Kidney (tissue), 14 donors: ENCODE measurements around the gene TUBB. TPM values are rescaled to one million over a fixed set of nuclear protein-coding genes. Genes with fewer than 3 reads are reported as not detected.

Experiments used
- DNase-seq, 5 donors: peaks; one replicate each; pipeline ENCODE4 v3.0.0-alpha.2; 2013 to 2020
- FAIRE-seq: peaks from 2 replicates; lab custom pipeline; 2012; peaks lifted over from hg19 to GRCh38; lab: Jason Lieb, UNC
- H3K27ac ChIP-seq, 2 donors: one replicate each; pipeline ENCODE4 v1.7.0; 2013; ENCODE audit warnings: low read depth in 2 of 2, low read length in 2 of 2, inconsistent platforms in 1 of 2
- H3K27me3 ChIP-seq: one replicate; pipeline ENCODE4 v1.7.1; 2013; ENCODE audit warnings: low read length, inconsistent platforms; ENCODE audit not compliant: control insufficient read depth, insufficient read depth
- H3K36me3 ChIP-seq, 3 donors: one replicate each; pipeline versions ENCODE4 v1.7.0 to v1.7.1; 2013; ENCODE audit warnings: low read length in 3 of 3, control low read depth in 1 of 3, inconsistent platforms in 1 of 3; ENCODE audit not compliant: insufficient read depth in 3 of 3, control insufficient read depth in 2 of 3
- H3K4me1 ChIP-seq, 3 donors: one replicate each; pipeline versions ENCODE4 v1.7.0 to v1.7.1; 2013; ENCODE audit warnings: low read length in 3 of 3, inconsistent platforms in 1 of 3, low read depth in 1 of 3; ENCODE audit not compliant: control insufficient read depth in 2 of 3, insufficient read depth in 2 of 3
- H3K4me3 ChIP-seq, 3 donors: one replicate each; pipeline versions ENCODE4 v1.7.0 to v1.8.1; 2013; ENCODE audit warnings: low read length in 3 of 3, control low read depth in 1 of 3, inconsistent platforms in 1 of 3
- H3K9ac ChIP-seq, 3 donors: one replicate each; pipeline versions ENCODE4 v1.7.0 to v1.7.1; 2013; ENCODE audit warnings: low read length in 3 of 3, control low read depth in 1 of 3, inconsistent platforms in 1 of 3
- H3K9me3 ChIP-seq, 3 donors: one replicate each; pipeline versions ENCODE4 v1.7.0 to v1.7.1; 2013; ENCODE audit warnings: low read length in 3 of 3, control low read depth in 1 of 3, inconsistent platforms in 1 of 3; ENCODE audit not compliant: control insufficient read depth in 2 of 3, insufficient read depth in 1 of 3
- CTCF ChIP-seq: IDR thresholded peaks from 3 replicates; pipeline ENCODE4 v1.5.1; 2012; ENCODE audit warnings: mild to moderate bottlenecking, moderate library complexity, borderline replicate concordance; ENCODE audit not compliant: insufficient read depth; ENCODE audit errors: extremely low read depth
- intact Hi-C: fragments of 100-400 bp; cut with DNase I; formaldehyde crosslinking; loops from one replicate; pipeline ENCODE4 v1.11.1; 2022
- polyA plus RNA-seq: library from polyadenylated mRNA; stranded (reverse); fragments of 350-450 nt; fragmentation: Illumina TruSeq; extraction: RNeasy Lipid Tissue Mini Kit (QIAGEN cat#74804); gene quantifications from one replicate; pipeline ENCODE4 v1.2.3, GENCODE V29; 2014; ENCODE audit warnings: low read depth, low replicate concordance; ENCODE audit not compliant: insufficient read depth
- total RNA-seq: library from RNA; stranded (reverse); fragmentation: NEBNext Ultra II Directional; extraction: Animal tissue kit (Norgen Biotek cat#: 25700); gene quantifications from one replicate; pipeline ENCODE4 v1.2.1, GENCODE V29; 2021
- donor health status: control.
- donor health status: control.
- donor health status: control.
- donor health status: control.
- donor health status: control.
- donor health status: DM: yes; HTN: yes; CAD: no.
- donor health status: Normal renal cell carcinoma (clear cell type).

TUBB gene
- total and polyA plus RNA-seq, 2 donors from 2014 or later, result 197 to 295 TPM

GRCh38 chr6:30696432-30696831 lies 23.7 kb upstream of the TUBB start:
- DNase-seq (peak in 1 of 5 donors; percentile 24), FAIRE-seq (no peak)
- H3K9ac ChIP-seq, result no peak overlapping the region
- no peak for TF ChIP-seq CTCF
- no peak overlapping the region for H3K4me3 ChIP-seq
- H3K27ac ChIP-seq, result no peak overlapping the region
- H3K27me3 ChIP-seq, result no peaks in the 10 kb centered on the region
- H3K9me3 ChIP-seq, result no peaks in the 10 kb centered on the region
- peaks cover 0 to 2% (median 2%) of the 10 kb centered on the region in 3 donors for H3K4me1 ChIP-seq
- intact Hi-C loops, result no loop called here
- H3K36me3 ChIP-seq, result no peaks in the 10 kb centered on the region

- H3K36me3 ChIP-seq, result peaks cover 0 to 6% (median 0%) of the 10 kb centered on the region in 3 donors
- intact Hi-C loops, result no loop called here
- DNase-seq, result peak in 2 of 5 donors; percentile 29 to 61
Measured at GRCh38 chr6:30700340-30700739, 19.8 kb upstream of the TUBB start.

GRCh38 chr6:30703011-30703410 lies 17.1 kb upstream of the TUBB start:
- peaks cover 0 to 6% (median 0%) of the 10 kb centered on the region in 3 donors for H3K36me3 ChIP-seq
- peaks cover 0 to 6% (median 3%) of the 10 kb centered on the region in 3 donors for H3K4me1 ChIP-seq
- no peak overlapping the region for H3K9ac ChIP-seq
- no peaks in the 10 kb centered on the region for H3K27me3 ChIP-seq
- TF ChIP-seq CTCF, result no peak
- H3K4me3 ChIP-seq, result no peak overlapping the region
- FAIRE-seq (no peak), DNase-seq (peak in 1 of 5 donors; percentile 59)
- H3K9me3 ChIP-seq, result no peaks in the 10 kb centered on the region
- no peak overlapping the region for H3K27ac ChIP-seq
- intact Hi-C loops, result no loop called here

More at GRCh38 chr6:30700340-30700739, 19.8 kb upstream of the TUBB start:
- Histone ChIP-seq H3K27me3 (no peaks in the 10 kb centered on the region), H3K4me1 (no peaks in the 10 kb centered on the region), H3K27ac (peak overlapping the region in 1 of 2 donors; percentile 17), H3K4me3 (no peak overlapping the region), H3K9me3 (no peaks in the 10 kb centered on the region), H3K9ac (no peak overlapping the region)
- FAIRE-seq, result no peak
- TF ChIP-seq CTCF, result no peak

GRCh38 chr6:30703821-30704220 lies 16.3 kb upstream of the TUBB start:
- H3K4me3 ChIP-seq, result no peak overlapping the region
- H3K4me1 ChIP-seq, result peaks cover 0 to 7% (median 3%) of the 10 kb centered on the region in 3 donors
- no peak for TF ChIP-seq CTCF
- intact Hi-C loops, result no loop called here
- H3K27ac ChIP-seq, result no peak overlapping the region
- H3K9me3 ChIP-seq, result no peaks in the 10 kb centered on the region
- peak in 1 of 5 donors; percentile 10 for DNase-seq
- no peak for FAIRE-seq
- H3K36me3 ChIP-seq, result peaks cover 0 to 6% (median 0%) of the 10 kb centered on the region in 3 donors
- no peak overlapping the region for H3K9ac ChIP-seq
- no peaks in the 10 kb centered on the region for H3K27me3 ChIP-seq
